HL-60 (cell line): Measurements from ENCODE around the gene MAPK11.

Experiments used
- DNase-seq, 2 experiments: peaks; one replicate each; pipeline ENCODE4 v3.0.0-alpha.2; 2010 to 2020; ENCODE audit warnings: low read depth in 1 of 2, low spot score in 1 of 2
- H3K27ac ChIP-seq: fragments of 250-450 bp; sonication (Bioruptor Pico); replicated peaks from 2 replicates; pipeline ENCODE4 v1.5.1; 2020; ENCODE audit warnings: mild to moderate bottlenecking, moderate library complexity
- H3K27me3 ChIP-seq: fragments of 250-450 bp; sonication (Bioruptor Pico); 2 replicates; pipeline ENCODE4 v1.5.1; 2021; ENCODE audit warnings: mild to moderate bottlenecking, moderate library complexity; ENCODE audit not compliant: insufficient read depth, poor library complexity, severe bottlenecking
- H3K4me3 ChIP-seq: replicated peaks from 2 replicates; pipeline ENCODE4 v1.5.1; 2011; ENCODE audit warnings: mild to moderate bottlenecking, control low read depth, low read length; ENCODE audit not compliant: insufficient read depth
- CTCF ChIP-seq: IDR thresholded peaks from one replicate; pipeline ENCODE4 v1.5.1; 2011; ENCODE audit warnings: low read length, control low read depth, inconsistent platforms; ENCODE audit not compliant: insufficient read depth
- GABPA ChIP-seq: IDR thresholded peaks from 2 replicates; pipeline ENCODE4 v1.6.1; 2012; ENCODE audit warnings: low read depth
- POLR2AphosphoS5 ChIP-seq: IDR thresholded peaks from 2 replicates; pipeline ENCODE4 v1.6.1; 2012; ENCODE audit warnings: low read depth
- REST ChIP-seq: IDR thresholded peaks from 2 replicates; pipeline ENCODE4 v1.6.1; 2012; ENCODE audit warnings: low read depth; ENCODE audit not compliant: insufficient replicate concordance
- SPI1 ChIP-seq: IDR thresholded peaks from 2 replicates; pipeline ENCODE4 v1.6.1; 2012; ENCODE audit warnings: low read depth, mild to moderate bottlenecking, borderline replicate concordance

Gene MAPK11

GRCh38 chr22:50312371-50312770 lies 42.2 kb upstream of the MAPK11 start:
- Histone ChIP-seq H3K4me3 (no peak overlapping the region), H3K27ac (no peak overlapping the region), H3K27me3 (no peaks in the 10 kb centered on the region)
- TF ChIP-seq REST (no peak), POLR2AphosphoS5 (no peak)
- DNase-seq, result no peak

GRCh38 chr22:50311606-50312351 lies 41.6 kb upstream of the MAPK11 start:
- no peak for TF ChIP-seq GABPA
- DNase-seq, result no peak
- Histone ChIP-seq H3K4me3 (no peak overlapping the region), H3K27ac (no peak overlapping the region), H3K27me3 (no peaks in the 10 kb centered on the region)

- H3K4me3 ChIP-seq, result no peak overlapping the region
- DNase-seq, result no peak
Measured at GRCh38 chr22:50310949-50311444, 40.8 kb upstream of the MAPK11 start.

More at GRCh38 chr22:50310949-50311444, 40.8 kb upstream of the MAPK11 start:
- TF ChIP-seq POLR2AphosphoS5 (no peak), SPI1 (no peak), CTCF (no peak), REST (no peak), GABPA (no peak)
- H3K27me3 ChIP-seq, result no peaks in the 10 kb centered on the region
- H3K27ac ChIP-seq, result no peak overlapping the region
